GM21390 (cell line): ENCODE data around the gene CYYR1.

ENCODE experiments used
- ATAC-seq: cut with Tn5 transposase; IDR thresholded peaks from one replicate; pipeline ENCODE4 v1.9.1; 2021; ENCODE audit not compliant: unreplicated experiment

Gene CYYR1

GRCh38 chr21:26443291-26443690 lies 129.8 kb downstream of the CYYR1 start:
- ATAC-seq: no peak

GRCh38 chr21:26441149-26441548 lies 131.9 kb downstream of the CYYR1 start:
- ATAC-seq: no peak

GRCh38 chr21:26438976-26439375 lies 134.1 kb downstream of the CYYR1 start:
- no peak for ATAC-seq

- ATAC-seq: no peak
Observed at GRCh38 chr21:26437326-26438009, 135.6 kb downstream of the CYYR1 start.

GRCh38 chr21:26433386-26433785 lies 139.7 kb downstream of the CYYR1 start:
- ATAC-seq: no peak

GRCh38 chr21:26432410-26432809 lies 140.7 kb downstream of the CYYR1 start:
- ATAC-seq: no peak

- ATAC-seq: no peak
Observed at GRCh38 chr21:26425576-26425975, 147.5 kb downstream of the CYYR1 start.

- no peak for ATAC-seq
Observed at GRCh38 chr21:26423511-26423910, 149.6 kb downstream of the CYYR1 start.

- no peak for ATAC-seq
Observed at GRCh38 chr21:26422706-26423105, 150.4 kb downstream of the CYYR1 start.

- no peak for ATAC-seq
Observed at GRCh38 chr21:26422138-26422537, 150.9 kb downstream of the CYYR1 start.

GRCh38 chr21:26421724-26422123 lies 151.4 kb downstream of the CYYR1 start:
- no peak for ATAC-seq
